HG02970 (cell line): ENCODE measurements around the gene NXF1.

Experiments used
- ATAC-seq: cut with Tn5 transposase; IDR thresholded peaks from one replicate; pipeline ENCODE4 v1.9.1; 2021; ENCODE audit warnings: mild to moderate bottlenecking, moderate library complexity, moderate number of reproducible peaks; ENCODE audit not compliant: unreplicated experiment, low FRiP score

NXF1 gene

DNA sequence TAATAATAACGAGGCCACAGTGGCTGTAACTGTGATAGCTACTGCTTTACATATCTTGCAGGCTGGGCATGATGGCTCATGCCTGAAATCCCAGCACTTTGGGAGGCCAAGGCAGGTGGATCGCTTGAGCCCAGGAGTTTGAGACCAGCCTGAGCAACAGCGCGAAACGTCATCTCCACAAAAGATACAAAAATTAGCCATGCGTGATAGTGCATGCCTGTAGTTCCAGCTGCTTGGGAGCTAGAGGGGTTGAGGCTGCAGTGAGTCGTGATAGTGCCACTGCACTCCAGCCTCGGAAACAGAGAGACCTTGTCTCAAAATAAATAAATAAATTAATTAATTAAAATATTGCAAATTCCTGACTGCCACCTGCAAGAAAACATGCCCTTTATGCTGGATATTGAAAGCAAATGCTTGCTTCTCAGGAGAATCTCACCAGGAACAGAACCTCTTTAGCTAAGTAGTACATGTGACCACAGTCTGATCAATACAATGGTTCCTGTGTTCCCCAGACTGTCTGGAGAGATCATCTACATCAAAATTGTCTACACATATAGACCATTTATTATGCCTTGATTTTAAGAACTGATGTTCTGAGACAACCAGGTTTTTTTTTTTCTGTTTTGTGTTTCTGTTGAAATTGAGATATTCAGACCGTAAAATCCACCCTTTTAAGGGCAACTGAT, 57.6 kb downstream of the NXF1 start:
- no peak for ATAC-seq
